ENCODE data around the gene PRR14L. TPM values are rescaled to one million over a fixed set of nuclear protein-coding genes. Genes with fewer than 3 reads are reported as not detected.

PRR14L gene
- total and polyA plus RNA-seq, 2 of the 13 experiments (the other 11 are each of a cell fraction or from before 2014, with no cell fraction given) = 6.6 to 16.5 TPM

DNA sequence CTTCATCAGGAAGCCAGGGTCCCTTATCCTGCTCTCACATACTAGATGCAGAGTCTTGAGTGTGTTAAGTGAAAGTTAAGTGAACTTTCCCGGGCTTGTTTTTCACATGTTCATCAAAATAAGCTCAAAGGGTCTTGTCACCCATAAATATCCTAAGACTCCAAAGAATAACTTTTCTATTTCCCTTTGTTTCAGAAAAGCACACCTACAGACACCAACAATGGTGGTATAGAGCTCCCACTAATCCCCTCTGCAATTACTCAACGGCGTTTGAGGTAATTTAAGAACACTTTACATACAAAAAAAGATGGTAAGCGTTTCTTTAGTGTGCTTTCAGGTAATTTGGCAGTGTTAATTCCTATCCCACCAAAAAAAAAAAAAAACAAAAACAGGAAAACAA, 2.5 kb downstream of the PRR14L start:
- DNase-seq (ENCODE audit: low spot score) (no peak), FAIRE-seq (no peak), ATAC-seq (no peak)
- 91% methylated on average over 4 of the region's 4 CpGs for WGBS (ENCODE audit: low lambda C conversion rate)
- Histone ChIP-seq H3K36me3 (replicated peaks in 1 of 2; ENCODE audit: control insufficient read depth in 1 of 2, insufficient read depth in 2 of 2, low read length in 2 of 2) (no peaks in the 10 kb centered on the region), H3K9me3 (ENCODE audit: low read length) (no peaks in the 10 kb centered on the region), H3K4me1 (ENCODE audit: insufficient read depth, low read length) (peaks cover 45% of the 10 kb centered on the region), H3K27me3 (ENCODE audit: control insufficient read depth in 1 of 2, insufficient read depth in 2 of 2, low read length in 2 of 2) (peaks cover 0 to 6% of the 10 kb centered on the region in 2 experiments; a peak in 1 of 5 replicates), H3K9ac (ENCODE audit: insufficient read depth, low read depth, low read length) (no peak overlapping the region), H4K20me1 (ENCODE audit: insufficient read depth, low read length) (no peaks in the 10 kb centered on the region), H3K27ac (ENCODE audit: extremely low read length, insufficient read depth, low read length) (no peak overlapping the region), H3K4me3 (replicated peaks in 1 of 3; ENCODE audit: insufficient read depth in 1 of 3, low read depth in 2 of 3, low read length in 3 of 3) (no peak overlapping the region), H3K79me2 (ENCODE audit: insufficient read depth, low read length) (peaks cover 37% of the 10 kb centered on the region), H3K4me2 (ENCODE audit: low read depth, low read length) (no peak overlapping the region), H2AFZ (ENCODE audit: low read length) (no peak overlapping the region)
- ChIA-PET CTCF (ENCODE audit: low intra/inter-chr PET ratio, low total read pairs) (no interaction called here), POLR2A (no interaction called here)
- TF ChIP-seq, protein P1, sequence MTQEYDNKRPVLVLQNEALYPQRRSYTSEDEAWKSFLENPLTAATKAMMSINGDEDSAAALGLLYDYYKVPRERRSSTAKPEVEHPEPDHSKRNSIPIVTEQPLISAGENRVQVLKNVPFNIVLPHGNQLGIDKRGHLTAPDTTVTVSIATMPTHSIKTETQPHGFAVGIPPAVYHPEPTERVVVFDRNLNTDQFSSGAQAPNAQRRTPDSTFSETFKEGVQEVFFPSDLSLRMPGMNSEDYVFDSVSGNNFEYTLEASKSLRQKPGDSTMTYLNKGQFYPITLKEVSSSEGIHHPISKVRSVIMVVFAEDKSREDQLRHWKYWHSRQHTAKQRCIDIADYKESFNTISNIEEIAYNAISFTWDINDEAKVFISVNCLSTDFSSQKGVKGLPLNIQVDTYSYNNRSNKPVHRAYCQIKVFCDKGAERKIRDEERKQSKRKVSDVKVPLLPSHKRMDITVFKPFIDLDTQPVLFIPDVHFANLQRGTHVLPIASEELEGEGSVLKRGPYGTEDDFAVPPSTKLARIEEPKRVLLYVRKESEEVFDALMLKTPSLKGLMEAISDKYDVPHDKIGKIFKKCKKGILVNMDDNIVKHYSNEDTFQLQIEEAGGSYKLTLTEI (CRISPR knock-in tag; conservative IDR thresholded peaks at IDR 0.05) = no peak
- TF ChIP-seq NKX3-1 (CRISPR knock-in tag; IDR thresholded peaks at IDR 0.05) = no peak
- intact Hi-C loops (cut with micrococcal nuclease; ENCODE audit: unreplicated experiment) (no loop called here), in situ Hi-C loops (cut with HindIII; ENCODE audit: extremely low pct_ligation_motif_present, low pct_unique_long_range_greater_than_20kb) (no loop called here)
- BruUV-seq (replicated peaks) = no TSS peak

DNA sequence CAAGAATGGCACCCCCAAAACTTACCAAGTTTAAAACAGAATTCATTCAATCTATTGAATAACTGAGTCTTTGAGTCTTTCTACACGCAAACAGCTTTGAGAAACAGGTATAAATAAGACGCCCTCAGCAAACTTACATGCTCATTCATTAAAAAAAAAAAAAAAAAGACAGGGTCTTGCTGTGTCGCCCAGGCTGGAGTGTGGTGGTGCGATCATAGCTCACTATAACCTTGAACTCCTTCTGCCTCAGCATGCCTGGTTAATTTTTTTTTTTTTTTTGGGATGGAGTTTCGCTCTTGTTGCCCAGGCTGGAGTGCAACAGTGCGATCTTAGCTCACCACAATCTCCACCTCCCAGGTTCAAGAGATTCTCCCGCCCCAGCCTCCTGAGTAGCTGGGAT, 6.1 kb downstream of the PRR14L start:
- Histone ChIP-seq H3K4me1 (ENCODE audit: insufficient read depth, low read length) (peaks cover 41% of the 10 kb centered on the region), H4K20me1 (ENCODE audit: insufficient read depth, low read length) (no peaks in the 10 kb centered on the region), H3K36me3 (replicated peaks in 1 of 2; ENCODE audit: control insufficient read depth in 1 of 2, insufficient read depth in 2 of 2, low read length in 2 of 2) (peaks cover 0 to 5% of the 10 kb centered on the region in 2 experiments; a peak in 2 of 5 replicates), H3K27me3 (ENCODE audit: control insufficient read depth in 1 of 2, insufficient read depth in 2 of 2, low read length in 2 of 2) (no peaks in the 10 kb centered on the region; a peak in 1 of 5 replicates), H3K9me3 (ENCODE audit: low read length) (no peaks in the 10 kb centered on the region), H3K79me2 (ENCODE audit: insufficient read depth, low read length) (peaks cover 35% of the 10 kb centered on the region), H2AFZ (ENCODE audit: low read length) (no peak overlapping the region), H3K27ac (ENCODE audit: extremely low read length, insufficient read depth, low read length) (no peak overlapping the region), H3K4me2 (ENCODE audit: low read depth, low read length) (no peak overlapping the region), H3K9ac (ENCODE audit: insufficient read depth, low read depth, low read length) (no peak overlapping the region), H3K4me3 (replicated peaks in 1 of 3; ENCODE audit: insufficient read depth in 1 of 3, low read depth in 2 of 3, low read length in 3 of 3) (no peak overlapping the region)
- BruUV-seq (replicated peaks) = no TSS peak
- intact Hi-C loops (cut with micrococcal nuclease; ENCODE audit: unreplicated experiment) = no loop called here
- ATAC-seq (no peak), FAIRE-seq (no peak), DNase-seq (ENCODE audit: low spot score) (no peak)
- in situ Hi-C loops (cut with HindIII; ENCODE audit: extremely low pct_ligation_motif_present, low pct_unique_long_range_greater_than_20kb) = no loop called here
- ChIA-PET CTCF (ENCODE audit: low intra/inter-chr PET ratio, low total read pairs) (no interaction called here), POLR2A (interaction anchor here (1.1 to 1.4 kb wide), 2 partner anchors 10 to 82 kb away, joined by 3 read pairs; partner anchors contain the start of genes DEPDC5 and PISD)
- 90% methylated on average over 7 of the region's 7 CpGs for WGBS (ENCODE audit: low lambda C conversion rate)
- TF ChIP-seq BCL6 (CRISPR knock-in tag; IDR thresholded peaks at IDR 0.05) (no peak), ZNF121 (CRISPR knock-in tag; IDR thresholded peaks at IDR 0.05) (peak; percentile 66), ZNF3 (CRISPR knock-in tag; IDR thresholded peaks at IDR 0.05) (0 out of 2 replicates have a peak, but pooled peaks have one; percentile 63), SMC3 (IDR thresholded peaks at IDR 0.05; ENCODE audit: low read length) (no peak), SMARCE1 (IDR thresholded peaks at IDR 0.05; ENCODE audit: borderline replicate concordance) (no peak)
- TF ChIP-seq, protein P2, sequence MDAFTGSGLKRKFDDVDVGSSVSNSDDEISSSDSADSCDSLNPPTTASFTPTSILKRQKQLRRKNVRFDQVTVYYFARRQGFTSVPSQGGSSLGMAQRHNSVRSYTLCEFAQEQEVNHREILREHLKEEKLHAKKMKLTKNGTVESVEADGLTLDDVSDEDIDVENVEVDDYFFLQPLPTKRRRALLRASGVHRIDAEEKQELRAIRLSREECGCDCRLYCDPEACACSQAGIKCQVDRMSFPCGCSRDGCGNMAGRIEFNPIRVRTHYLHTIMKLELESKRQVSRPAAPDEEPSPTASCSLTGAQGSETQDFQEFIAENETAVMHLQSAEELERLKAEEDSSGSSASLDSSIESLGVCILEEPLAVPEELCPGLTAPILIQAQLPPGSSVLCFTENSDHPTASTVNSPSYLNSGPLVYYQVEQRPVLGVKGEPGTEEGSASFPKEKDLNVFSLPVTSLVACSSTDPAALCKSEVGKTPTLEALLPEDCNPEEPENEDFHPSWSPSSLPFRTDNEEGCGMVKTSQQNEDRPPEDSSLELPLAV (CRISPR knock-in tag; conservative IDR thresholded peaks at IDR 0.05; ENCODE audit: low read depth) = no peak
- TF ChIP-seq, protein P3, sequence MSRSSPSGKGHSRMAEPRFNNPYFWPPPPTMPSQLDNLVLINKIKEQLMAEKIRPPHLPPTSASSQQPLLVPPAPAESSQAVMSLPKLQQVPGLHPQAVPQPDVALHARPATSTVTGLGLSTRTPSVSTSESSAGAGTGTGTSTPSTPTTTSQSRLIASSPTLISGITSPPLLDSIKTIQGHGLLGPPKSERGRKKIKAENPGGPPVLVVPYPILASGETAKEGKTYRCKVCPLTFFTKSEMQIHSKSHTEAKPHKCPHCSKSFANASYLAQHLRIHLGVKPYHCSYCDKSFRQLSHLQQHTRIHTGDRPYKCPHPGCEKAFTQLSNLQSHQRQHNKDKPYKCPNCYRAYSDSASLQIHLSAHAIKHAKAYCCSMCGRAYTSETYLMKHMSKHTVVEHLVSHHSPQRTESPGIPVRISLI (CRISPR knock-in tag; IDR thresholded peaks at IDR 0.05; ENCODE audit: borderline replicate concordance) = peak; percentile 41; the same call in 1 of the 2 replicates

Data from HepG2 (cell line).